Astrocyte of the spinal cord (primary cell): ENCODE data around the gene GLCCI1.

Source experiments
- DNase-seq: peaks from one replicate; pipeline ENCODE4 v3.0.0; 2011; ENCODE audit warnings: low read depth, low spot score
- H3K4me3 ChIP-seq: 2 replicates; pipeline ENCODE4 v1.5.1; 2011; ENCODE audit warnings: low read depth, mild to moderate bottlenecking, low read length, moderate library complexity
- in situ Hi-C: cut with HindIII; loops from 2 replicates; pipeline ENCODE4 v1.10.0; 2017; ENCODE audit warnings: low sequenced_read_pairs
- TF ChIP-seq, protein P1 (sequence below): IDR thresholded peaks from 2 replicates; pipeline ENCODE4 v1.5.1; 2012; ENCODE audit warnings: low read depth, mild to moderate bottlenecking, low read length, inconsistent platforms

Gene GLCCI1

DNA sequence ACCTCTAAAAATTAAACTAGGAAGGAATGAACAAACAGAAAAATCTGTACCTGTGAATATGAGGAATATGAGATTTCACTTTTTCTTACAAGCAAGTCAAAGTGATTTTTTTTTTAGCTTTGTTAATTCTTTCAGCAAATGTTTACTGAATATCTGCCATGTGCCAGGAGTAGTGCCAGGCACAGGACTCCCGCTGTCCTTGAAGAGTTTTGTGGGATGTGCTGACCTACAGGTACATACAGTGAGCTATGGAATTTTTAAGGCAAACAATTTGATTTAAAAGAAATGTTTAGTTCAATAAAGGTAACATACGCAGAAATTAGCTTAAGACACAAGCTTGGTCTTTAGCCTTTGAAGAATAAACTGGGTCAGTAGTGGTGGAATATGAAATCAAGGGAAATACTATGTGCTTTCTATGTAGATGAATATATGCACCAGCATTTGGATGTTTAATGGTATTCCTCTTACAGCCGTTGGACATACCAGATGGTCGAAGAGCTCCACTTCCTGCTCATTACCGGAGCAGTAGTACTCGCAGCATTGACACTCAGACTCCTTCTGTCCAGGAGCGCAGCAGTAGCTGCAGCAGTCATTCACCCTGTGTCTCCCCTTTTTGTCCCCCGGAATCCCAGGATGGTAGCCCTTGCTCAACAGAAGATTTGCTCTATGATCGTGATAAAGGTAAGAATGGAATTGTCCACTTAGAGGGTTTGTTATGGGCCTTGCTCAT, 102.0 kb downstream of the GLCCI1 start:
- TF ChIP-seq, protein P1, sequence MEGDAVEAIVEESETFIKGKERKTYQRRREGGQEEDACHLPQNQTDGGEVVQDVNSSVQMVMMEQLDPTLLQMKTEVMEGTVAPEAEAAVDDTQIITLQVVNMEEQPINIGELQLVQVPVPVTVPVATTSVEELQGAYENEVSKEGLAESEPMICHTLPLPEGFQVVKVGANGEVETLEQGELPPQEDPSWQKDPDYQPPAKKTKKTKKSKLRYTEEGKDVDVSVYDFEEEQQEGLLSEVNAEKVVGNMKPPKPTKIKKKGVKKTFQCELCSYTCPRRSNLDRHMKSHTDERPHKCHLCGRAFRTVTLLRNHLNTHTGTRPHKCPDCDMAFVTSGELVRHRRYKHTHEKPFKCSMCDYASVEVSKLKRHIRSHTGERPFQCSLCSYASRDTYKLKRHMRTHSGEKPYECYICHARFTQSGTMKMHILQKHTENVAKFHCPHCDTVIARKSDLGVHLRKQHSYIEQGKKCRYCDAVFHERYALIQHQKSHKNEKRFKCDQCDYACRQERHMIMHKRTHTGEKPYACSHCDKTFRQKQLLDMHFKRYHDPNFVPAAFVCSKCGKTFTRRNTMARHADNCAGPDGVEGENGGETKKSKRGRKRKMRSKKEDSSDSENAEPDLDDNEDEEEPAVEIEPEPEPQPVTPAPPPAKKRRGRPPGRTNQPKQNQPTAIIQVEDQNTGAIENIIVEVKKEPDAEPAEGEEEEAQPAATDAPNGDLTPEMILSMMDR: no peak
- DNase-seq: no peak
- in situ Hi-C loops: no loop called here
- H3K4me3 ChIP-seq: no peak overlapping the region

DNA sequence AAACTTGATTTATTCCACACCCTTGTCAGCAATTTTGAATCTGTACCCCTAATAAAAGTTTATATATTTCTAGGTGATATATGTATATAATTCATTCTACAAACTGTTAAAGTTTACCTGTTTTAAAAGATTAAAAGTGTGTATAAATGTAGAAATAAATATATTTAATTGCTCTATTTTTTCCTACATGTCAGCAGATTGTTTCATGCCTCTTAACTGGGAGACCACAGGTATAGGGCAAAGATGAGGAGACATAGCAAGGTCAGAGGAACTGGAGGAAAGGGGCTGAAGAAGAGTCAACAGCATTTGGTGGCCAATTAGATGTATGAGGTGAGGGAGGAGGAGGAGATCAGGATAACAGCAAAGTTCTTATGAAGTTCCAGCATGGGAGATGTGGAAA, 109.8 kb downstream of the GLCCI1 start:
- in situ Hi-C loops: no loop called here
- DNase-seq: no peak
- TF ChIP-seq, protein P1: no peak
- no peak overlapping the region for H3K4me3 ChIP-seq

GRCh38 chr7:8082762-8083161, 114.2 kb downstream of the GLCCI1 start:
- TF ChIP-seq, protein P1: no peak
- no peak for DNase-seq
- H3K4me3 ChIP-seq: no peak overlapping the region
- in situ Hi-C loops: no loop called here

- in situ Hi-C loops: no loop called here
- no peak overlapping the region for H3K4me3 ChIP-seq
Measured at GRCh38 chr7:8084836-8085235, 116.2 kb downstream of the GLCCI1 start.

GRCh38 chr7:8085420-8085819, 116.8 kb downstream of the GLCCI1 start:
- no peak overlapping the region for H3K4me3 ChIP-seq
- in situ Hi-C loops: no loop called here
- TF ChIP-seq, protein P1: no peak
- no peak for DNase-seq

More at GRCh38 chr7:8084836-8085235, 116.2 kb downstream of the GLCCI1 start:
- DNase-seq: no peak
- TF ChIP-seq, protein P1: no peak

DNA sequence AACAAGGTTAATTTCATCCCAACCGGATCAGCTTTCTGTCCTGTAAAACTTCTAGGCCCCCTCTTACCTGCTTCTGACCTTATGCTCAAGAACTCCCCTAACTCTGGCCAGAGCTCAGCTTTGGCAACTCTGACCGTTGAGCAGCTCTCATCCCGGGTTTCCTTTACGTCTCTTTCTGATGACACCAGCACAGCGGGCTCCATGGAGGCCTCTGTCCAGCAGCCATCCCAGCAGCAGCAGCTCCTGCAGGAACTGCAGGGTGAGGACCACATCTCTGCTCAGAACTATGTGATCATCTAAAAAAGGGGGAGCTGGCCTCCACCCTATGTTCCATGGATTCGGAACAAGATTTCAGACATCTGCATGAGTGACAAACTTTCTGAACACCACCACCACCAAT, 117.6 kb downstream of the GLCCI1 start:
- no peak for DNase-seq
- in situ Hi-C loops: no loop called here
- TF ChIP-seq, protein P1: no peak
- H3K4me3 ChIP-seq: no peak overlapping the region
